Measurements from ENCODE around the gene SMAD9.

Gene SMAD9

DNA sequence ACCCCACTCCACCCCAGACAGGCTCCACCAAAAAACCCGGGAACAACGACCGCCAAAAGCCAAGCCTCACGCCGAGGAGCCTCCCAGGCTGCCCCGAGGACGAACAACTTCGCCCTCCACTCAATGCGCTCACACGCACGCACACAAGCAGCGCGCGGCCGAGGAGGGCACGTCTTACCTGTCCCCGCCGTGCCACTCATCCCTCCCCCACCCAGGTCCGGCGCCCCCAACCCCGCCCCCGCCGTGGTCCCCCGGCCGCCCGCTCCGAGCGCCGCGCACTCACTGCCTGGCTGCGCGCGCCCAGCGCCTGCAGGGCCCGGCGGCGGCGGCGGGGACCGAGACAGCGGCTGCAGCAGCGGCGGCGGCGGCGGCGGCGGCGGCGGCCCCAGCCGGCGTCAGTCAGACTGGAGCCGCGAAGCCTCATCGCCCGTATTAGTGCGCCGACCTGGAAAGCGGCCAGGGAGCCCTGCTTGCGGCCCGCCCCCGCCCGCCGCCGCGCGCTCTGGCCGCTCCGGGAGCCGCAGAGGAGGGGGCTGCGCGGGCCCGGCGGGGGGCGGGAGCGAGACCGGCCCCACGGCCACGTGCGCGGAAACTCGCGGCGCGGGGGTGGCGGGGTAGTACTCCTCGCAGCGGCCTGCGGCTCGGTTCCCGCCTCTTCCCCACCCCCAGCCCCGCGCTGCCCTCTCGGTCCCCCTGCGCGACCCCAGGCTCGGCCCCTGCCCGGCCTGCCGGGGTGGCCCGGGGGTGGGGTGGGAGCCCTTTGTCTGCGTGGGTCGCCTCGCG, at the start of gene SMAD9:
SMAD9 (minus strand) TSS at position 406 of the 783 bp plus-strand sequence. CDS start 40,549 bp downstream, outside the sequence.
- DNase-seq (ENCODE audit: low spot score) = peak; percentile 70

DNA sequence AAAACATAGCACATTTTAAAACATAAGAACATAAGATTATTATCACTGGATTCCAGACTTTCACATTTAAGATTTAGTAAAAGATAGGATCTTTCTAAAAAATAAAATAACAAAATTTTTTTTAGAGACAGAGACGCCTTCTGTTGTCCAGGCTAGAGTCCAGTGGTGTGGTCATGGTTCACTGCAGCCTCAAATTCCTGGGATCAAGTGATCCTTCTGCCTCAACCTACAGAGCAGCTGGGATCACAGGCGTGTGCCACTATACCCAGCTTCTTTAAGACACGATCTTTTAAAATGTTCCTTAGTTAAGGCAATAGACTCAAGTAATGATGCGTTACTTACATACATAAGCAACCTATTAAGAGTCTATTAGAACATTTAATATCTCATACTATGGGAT, 46.4 kb upstream of the SMAD9 start:
- no peak for DNase-seq (ENCODE audit: low spot score)

DNA sequence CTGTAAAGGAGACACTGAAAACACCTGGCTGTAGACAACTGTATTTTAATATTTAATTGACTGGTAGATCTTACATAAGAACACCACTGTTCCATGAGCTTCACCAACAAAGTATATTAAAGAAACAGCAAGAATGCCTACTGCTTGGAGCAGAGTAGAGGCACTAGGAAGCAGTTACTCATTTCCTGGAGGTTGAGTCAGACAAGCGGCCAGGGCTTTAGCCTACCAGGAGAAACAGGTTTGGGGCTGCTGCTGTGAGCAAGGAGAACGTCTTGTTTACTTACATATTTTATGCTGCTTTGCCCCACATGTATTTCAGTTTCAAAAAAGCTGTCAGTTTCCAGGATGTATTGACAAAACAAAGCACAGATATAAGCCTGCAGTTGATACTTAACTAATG, 45.7 kb upstream of the SMAD9 start:
- peak; percentile 59 for DNase-seq (ENCODE audit: low spot score)

DNA sequence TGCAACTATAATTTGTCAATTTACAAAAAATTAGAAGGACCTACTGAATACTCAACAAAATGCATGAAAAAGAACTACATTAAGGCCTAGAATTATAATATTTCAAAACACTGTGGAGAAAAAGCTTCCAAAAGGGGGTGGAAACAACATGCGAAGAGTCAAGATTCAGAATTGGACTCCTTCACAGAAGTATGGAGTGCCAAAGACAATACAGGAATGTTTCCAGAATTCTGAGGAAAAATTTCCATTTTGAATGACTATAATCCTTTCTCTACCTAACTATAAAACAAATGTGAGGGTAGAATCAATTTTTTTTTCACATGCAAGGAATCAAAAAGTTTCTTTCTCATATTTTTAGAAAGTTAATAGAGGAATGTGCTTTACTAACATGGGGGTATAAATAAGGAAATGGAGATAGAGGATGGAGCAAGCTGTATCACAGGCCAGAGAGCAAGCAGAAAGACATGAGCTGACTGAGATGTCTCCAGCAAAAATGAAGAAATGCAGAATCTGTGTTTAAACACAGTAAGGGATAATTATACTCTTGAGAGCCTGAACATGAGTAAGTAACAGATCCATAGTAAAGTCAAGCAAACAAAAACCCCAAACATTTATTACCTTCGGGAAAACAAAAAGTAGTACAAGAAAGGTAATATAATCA, 39.5 kb upstream of the SMAD9 start:
- DNase-seq (ENCODE audit: low spot score) = no peak

DNA sequence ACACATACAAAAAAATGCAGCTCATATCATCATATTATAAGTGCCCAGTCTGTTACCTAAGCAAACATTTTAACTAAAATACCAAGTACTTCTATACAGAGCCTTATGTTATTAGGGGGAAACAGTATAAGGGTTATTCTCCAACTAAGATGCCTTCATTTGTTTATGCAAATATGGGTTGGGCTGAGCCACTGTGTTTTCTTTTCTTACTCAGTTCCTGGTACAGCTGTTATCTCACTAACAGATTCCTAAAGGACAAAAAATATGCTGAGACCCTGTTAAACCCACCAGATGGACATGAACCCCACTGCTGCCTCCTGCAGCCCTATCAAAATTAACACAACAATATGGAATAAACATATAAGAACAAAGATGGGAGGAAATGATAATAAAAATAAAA, 34.5 kb upstream of the SMAD9 start:
- DNase-seq (ENCODE audit: low spot score) = no peak

DNA sequence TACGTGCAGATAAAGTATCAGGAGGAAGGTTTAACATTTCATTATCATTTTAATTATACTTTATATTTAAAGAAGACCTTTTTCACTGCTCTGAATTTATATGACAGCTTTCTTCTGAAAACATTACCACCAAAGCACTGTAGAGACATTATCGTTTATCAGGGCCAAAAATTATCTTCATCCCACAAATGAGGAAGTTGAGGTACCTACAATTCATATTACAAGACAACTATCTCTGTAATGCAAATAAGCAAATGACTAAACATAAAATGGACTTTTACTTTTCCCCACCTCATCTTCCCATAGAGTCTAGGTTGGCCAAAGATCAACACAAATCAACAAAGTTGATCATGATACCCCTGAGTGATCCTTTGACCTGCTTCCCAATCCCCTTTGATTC, 30.9 kb upstream of the SMAD9 start:
- DNase-seq (ENCODE audit: low spot score) = no peak

DNA sequence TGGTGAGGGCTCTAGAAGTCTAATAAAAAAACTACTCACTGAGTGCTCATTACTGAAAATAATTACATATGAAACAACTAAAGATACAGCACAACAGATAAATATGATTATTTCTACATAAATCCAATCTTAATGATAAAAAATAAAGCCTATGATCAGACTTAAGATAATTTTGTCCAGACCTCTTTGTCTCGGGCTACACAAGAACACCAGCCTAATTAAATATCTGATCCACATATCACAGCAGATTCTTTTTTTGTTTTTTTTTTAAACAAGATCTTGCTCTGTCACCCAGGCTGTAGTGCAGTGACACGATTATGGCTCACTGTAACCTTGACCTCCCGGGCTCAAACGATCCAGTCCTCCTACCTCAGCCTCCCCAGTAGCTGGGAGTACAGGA, 30.3 kb upstream of the SMAD9 start:
- DNase-seq (ENCODE audit: low spot score) = no peak

DNA sequence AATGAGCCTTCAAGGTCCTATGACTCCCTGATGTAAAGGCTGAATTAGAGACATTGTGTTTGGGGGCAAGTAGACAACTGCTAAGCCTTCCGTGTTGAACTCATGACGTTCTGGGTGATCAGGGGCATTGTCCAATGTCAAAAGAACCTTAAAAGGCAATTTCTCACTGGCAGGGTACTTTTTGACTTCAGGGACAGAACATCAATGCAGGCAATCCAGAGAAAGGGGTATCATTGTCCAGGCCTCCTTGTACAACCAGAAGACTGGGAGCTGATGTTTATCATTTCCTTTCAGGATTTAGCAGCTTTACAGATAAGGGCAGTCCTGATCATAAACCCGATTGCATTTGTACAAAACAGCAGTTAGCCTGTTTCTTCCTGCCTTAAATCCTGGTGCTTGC, 25.0 kb upstream of the SMAD9 start:
- DNase-seq (ENCODE audit: low spot score) = no peak

DNA sequence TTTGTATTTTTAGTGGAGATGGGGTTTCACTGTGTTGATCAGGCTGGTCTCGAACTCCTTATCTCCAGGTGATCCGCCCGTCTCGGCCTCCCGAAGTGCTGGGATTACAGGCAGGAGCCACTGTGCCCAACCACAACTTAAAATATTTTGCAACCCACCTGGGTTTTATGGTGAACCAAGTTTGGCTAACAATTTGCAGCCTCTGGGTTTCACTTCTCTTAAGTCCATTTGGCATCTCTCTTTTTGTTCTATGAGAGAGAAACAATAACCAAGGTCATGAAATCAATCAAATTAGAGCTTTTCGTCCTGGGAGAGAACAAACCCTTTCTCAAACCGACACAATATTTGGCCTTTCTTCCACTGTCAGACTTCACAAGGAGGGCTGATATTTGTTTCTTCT, 5.6 kb upstream of the SMAD9 start:
- no peak for DNase-seq (ENCODE audit: low spot score)

DNA sequence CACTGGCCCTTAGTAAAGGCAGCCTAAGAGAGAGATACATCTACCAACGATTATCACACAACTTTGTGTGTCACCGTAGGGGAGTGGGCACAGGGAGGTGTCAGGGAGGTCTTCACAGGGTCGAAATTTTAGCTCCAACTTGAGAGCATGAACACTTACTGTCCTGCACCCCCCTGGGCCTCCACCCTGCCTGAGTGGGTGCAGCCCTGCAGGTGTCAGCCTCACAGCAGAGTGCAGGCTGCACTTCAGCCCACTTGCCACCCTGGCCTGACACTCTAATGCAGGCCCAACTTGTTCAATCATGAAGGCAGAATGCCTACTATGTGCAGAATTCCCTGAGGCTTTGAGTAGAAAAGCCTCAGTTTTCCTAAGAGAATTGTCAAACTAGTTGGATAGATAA, 4.0 kb upstream of the SMAD9 start:
- DNase-seq (ENCODE audit: low spot score) = no peak

DNA sequence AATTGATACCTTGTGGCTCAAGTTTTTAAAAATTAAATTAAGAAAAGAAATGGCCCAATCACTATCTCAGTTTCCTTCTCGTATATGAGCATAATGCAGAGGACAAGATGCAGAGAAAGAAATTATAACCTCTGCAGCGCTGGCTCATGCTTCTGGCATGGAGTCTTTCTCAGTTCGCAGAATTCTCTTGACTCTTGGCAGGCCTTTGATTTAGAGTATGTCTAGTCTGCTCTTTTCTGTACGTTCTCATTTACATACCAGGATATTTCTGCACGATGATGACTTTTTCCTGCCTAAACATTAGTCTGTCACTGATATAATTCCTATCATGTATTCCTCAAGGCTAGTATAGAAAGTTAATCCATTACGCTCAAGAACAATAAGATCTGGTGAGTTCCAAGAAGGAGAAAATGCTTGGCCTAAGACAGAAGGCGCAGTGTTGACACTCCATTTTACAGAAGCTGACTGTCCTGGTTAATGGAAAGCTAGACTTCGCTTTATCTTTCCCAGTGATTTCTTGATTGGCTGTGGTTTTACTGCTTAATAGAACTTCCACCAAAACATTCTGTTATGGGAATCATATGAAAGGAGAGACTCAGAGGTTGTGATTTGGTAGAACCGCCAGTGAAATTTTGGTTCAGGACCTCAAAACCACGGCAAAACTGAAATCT, 1.7 kb upstream of the SMAD9 start:
- DNase-seq (ENCODE audit: low spot score) = no peak

DNA sequence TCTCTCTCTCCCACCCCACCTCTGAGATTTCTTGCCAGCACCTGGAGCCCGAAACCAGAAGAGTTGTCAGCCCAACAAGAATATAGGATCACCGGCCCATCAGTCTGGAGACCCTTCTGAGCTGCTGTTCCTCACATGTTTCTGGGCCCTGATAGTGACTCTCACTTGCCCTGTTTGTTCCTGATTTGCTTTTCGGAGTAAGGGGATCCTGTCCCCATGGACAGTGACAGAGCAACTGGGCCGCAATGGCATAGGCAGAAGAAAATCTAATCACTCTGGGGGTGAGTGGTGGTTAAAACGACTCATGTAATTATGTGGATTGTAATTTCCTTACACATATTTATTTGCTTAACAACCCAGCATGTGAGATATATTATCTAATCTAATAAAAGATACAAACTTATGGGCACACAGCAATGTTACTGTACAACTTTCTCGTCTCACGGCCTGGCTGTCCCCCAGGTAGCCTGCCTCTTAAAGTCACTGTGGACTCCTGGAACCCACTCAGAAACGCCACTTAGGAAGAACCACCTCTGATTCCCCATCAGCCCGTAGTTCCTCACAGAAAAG, 663 bp upstream of the SMAD9 start:
- DNase-seq (ENCODE audit: low spot score) = no peak

DNA sequence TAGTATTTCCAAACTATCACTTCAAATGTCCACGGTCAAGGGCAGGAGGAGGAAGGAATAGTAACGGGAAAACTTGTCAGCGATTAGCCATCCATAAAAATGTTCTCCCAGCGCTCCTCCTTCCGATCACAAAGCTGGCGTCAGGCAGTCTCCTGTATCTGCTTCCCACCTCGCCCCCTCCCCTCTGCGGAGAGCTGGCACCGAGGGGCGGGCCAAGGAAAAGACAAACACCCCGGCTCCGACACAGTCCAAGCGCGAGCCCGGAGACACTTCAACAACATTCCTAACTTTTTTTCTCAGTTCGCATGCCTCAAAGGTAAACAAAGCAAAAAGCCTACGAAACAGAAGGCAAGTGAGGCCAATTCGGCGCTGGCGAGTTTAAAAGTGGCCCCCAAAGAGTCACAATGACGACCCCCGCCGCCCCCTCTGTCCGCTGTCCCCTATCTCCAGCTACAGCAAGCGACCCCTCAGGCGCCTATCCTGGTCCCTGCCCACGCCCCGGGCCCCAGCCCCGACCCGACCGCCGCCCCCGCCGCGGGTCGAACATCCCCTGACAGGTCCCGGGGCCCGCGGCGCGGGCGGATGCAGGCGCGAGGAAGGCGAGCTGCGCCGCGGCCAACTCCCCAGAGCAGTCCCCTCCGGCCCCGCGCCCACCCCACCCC, 736 bp downstream of the SMAD9 start:
- DNase-seq (ENCODE audit: low spot score) = peak; percentile 31

DNA sequence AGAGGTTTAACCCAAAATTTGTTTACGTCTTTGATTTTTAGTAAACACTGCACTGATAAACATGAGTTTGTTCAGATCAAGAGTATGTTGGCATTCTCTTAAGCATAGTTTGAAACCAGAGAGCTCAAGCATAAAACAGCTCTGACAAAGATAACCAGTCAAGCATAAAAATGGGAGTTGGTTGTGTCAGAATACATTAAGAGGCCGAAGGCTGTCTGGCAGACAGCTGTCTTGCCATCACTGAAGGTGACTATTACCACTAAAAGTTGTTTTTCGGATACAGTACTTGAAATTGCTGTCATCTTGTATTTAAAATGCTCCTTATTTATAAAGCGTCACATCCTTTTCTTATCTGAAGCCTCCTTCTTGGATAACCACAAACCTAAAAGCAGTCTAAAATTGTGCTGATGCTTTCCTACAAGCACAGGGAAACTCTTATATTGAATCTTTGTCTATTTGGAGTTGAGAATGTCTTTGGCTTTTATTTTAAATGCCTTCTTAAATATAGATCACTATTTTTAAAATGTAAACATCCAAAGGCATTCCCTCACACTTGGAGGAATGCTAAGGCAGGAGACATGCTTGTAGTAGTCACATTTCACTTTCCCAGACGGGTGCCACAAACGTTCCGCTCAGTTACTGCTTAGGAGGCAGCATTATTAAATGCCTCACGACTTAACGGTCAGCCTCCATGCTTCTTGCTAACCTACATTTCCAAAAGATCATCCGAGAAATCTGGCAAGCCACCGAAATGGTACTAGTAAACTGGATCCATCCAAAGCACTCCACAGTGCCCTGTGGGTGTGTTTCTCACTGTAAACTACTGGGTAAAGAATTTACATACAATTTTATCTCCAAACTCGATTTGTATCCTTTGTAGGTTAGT, 1.5 kb downstream of the SMAD9 start:
- peak; percentile 40 for DNase-seq (ENCODE audit: low spot score)

DNA sequence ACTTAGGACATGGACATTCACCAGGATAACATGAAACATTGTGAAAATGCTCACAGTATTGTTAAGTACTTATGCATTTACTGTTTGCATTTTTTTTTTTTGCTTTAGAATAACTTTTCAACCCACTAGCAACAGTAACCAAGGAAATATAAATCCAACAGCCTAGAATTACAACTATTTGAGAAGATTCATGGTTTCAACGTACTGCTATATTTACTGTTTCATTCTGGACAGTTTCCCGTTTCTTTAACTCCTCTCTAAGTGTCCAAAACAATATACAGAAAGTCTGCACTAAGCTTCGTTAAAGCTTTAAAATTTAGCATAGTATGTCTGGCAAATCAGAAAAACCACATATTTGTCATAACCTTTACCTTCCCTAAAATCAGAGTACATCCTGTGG, 2.7 kb downstream of the SMAD9 start:
- DNase-seq (ENCODE audit: low spot score) = no peak

DNA sequence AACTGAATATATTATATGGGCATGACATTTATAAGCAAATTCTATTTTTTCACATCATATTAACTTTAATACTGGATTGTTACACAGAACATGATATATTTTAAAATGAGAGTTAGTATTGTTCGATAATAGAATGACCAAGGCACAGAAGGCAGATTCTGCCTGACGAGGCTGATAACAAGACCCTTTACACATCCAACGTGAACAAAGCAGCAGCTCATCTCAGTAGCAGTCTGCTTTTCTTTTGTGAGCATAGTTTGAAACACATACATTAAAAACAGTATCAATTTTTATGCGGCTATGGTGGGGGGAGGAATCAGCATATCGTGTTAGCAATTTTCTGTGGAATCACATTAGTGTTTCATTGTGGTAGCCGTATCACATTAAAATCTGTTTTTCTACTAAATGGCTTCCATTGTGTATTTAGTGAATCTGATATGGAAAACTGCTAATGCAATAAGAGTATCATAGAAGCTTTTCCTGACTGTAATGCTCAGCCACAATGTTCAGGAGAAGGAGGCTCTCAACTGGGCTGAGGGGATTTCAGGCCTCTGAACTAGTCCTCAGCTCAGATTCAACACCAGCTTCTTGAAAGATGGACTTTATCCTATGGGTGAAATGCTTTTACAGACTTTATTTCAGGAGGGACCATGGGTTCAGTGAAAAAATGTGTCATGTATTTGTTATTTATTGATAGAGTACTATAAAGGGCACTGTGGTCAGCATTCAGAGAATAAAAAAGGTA, 4.0 kb downstream of the SMAD9 start:
- no peak for DNase-seq (ENCODE audit: low spot score)

DNA sequence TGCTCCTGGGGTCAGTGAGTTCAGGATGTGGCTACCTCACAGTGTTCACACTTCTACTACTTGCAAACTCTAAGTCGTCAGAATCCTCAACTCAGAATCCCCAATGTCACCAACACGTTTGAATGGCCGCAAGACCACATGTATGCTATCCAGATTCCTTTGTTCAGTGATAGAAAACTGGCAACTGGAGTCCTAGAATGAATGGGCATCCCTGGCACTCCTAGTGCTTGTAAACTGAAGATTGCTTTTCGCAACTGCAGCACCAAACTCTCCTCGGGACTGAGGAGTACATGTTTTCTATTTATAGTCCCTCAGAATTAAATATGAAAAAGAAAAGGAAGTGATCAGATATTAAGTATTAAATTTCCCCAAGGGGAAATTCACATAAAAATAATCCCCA, 4.9 kb downstream of the SMAD9 start:
- DNase-seq (ENCODE audit: low spot score) = no peak

DNA sequence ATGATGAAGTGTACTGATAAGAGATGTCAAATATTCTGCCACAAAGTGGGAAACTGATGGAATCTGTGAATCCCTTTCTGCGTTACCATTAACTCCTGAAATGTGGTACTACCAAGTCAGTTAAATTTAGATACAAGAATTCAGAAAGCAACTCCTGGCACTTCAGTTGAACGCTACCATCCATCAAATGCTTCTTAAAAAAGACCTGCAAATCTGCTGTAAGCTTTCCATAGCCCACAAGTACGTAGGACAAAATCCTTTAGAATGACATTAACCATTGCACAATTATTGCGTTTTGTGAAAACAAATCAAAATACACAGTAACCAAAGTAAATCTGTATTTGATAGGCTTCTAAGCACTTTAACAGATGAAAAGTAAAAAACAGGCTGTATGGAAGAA, 5.4 kb downstream of the SMAD9 start:
- DNase-seq (ENCODE audit: low spot score) = no peak

DNA sequence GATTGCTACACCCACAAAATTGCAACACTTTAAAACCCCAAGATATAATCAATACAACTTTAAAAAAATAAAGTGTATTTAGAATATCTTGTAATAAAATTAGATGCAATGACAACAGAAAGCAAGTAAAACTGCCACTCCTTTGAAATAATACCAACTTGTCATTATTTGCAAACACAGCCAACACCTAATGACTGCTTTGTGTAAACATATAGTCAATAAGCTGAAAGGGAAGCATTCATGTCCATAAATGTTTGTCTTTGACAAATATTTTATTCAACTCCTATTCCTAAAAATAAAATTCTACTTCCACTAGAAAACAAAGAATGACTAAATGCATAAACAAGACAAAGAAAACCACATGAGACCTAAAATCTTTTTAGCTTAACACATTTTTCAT, 6.6 kb downstream of the SMAD9 start:
- no peak for DNase-seq (ENCODE audit: low spot score)

DNA sequence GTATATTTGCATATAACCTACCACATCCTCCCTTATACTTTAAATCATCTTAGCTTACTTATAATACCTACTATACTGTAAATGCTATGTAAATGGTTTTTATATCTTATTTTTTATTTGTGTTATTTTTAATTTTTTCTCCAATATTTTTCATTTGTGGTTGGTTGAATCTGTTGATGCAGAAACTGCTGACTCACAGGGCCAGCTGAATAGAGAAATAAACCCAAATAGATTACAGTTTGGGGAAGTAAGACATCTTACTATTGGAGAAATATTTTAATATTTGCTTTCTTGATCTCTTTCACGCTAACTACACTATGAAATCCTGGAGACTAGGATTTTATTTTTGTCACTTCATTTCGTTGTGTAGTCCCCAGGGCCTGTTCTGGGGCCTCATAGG, 7.1 kb downstream of the SMAD9 start:
- DNase-seq (ENCODE audit: low spot score) = no peak

DNA sequence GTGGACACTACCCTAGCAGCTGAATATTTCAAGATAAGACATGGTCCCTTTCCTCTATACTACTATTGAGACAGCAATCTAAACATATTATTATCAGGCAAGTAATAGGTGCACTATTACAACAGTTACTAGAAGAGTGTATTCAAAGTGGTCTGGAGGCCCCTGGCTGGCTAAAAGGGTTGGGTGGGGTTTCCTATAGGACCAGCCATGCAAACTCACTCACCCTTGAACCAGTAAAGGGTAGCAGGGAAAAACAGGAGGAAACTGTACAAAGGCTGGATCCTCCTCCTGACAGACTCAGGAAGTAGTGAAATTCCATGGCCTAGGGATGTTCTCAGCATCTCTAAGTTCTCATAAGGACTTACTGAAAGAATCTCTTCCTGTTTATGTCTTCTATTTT, 7.7 kb downstream of the SMAD9 start:
- no peak for DNase-seq (ENCODE audit: low spot score)
